Lung (tissue), 12 donors: ENCODE data around the gene DCAF8L1. TPM values are rescaled to one million over a fixed set of nuclear protein-coding genes. Genes with fewer than 3 reads are reported as not detected.
"Not testable (repeated sequence)": the region's sequence is repeated elsewhere in the genome, so short reads cannot be mapped to it uniquely, and the experiment has no call there.

Experiments
- ATAC-seq: fragments of 200-7000 bp; cut with Tn5 transposase; one replicate; pipeline ENCODE4 v1.9.1; 2020; ENCODE audit warnings: moderate number of reproducible peaks; ENCODE audit not compliant: insufficient read depth, low FRiP score
- DNase-seq, 3 donors: peaks; one replicate each; pipeline ENCODE4 v3.0.0-alpha.2; 2013 to 2017
- H3K27ac ChIP-seq, 2 donors: one replicate each; pipeline ENCODE4 v1.5.1; 2013; ENCODE audit warnings: mild to moderate bottlenecking in 2 of 2, moderate library complexity in 2 of 2, control low read depth in 1 of 2, inconsistent platforms in 1 of 2, low read depth in 1 of 2, low read length in 1 of 2
- H3K27me3 ChIP-seq, 3 donors: one replicate each; pipeline ENCODE4 v1.5.1; 2013; ENCODE audit warnings: low read length in 2 of 3; ENCODE audit not compliant: control insufficient read depth in 3 of 3, insufficient read depth in 3 of 3
- H3K36me3 ChIP-seq, 4 donors: one replicate each; pipeline ENCODE4 v1.5.1; 2013; ENCODE audit warnings: low read length in 4 of 4, mild to moderate bottlenecking in 1 of 4, moderate library complexity in 1 of 4; ENCODE audit not compliant: control insufficient read depth in 4 of 4, insufficient read depth in 4 of 4
- H3K4me1 ChIP-seq, 5 donors: one replicate each; pipeline ENCODE4 v1.5.1; 2013; ENCODE audit warnings: low read length in 5 of 5, mild to moderate bottlenecking in 2 of 5, moderate library complexity in 1 of 5; ENCODE audit not compliant: control insufficient read depth in 5 of 5, insufficient read depth in 5 of 5
- H3K4me3 ChIP-seq: one replicate; pipeline ENCODE4 v1.5.1; 2013; ENCODE audit warnings: mild to moderate bottlenecking, control low read depth, moderate library complexity
- H3K9ac ChIP-seq, 2 donors: one replicate each; pipeline ENCODE4 v1.5.1; 2013; ENCODE audit warnings: low read length in 2 of 2, control low read depth in 1 of 2; ENCODE audit not compliant: insufficient read depth in 1 of 2
- H3K9me3 ChIP-seq, 4 donors: one replicate each; pipeline ENCODE4 v1.5.1; 2013; ENCODE audit warnings: low read length in 3 of 4, mild to moderate bottlenecking in 1 of 4, moderate library complexity in 1 of 4; ENCODE audit not compliant: control insufficient read depth in 4 of 4, insufficient read depth in 3 of 4
- WGBS, 2 donors: extraction: QIAGEN DNeasy Blood & Tissue Kit; methylation state at CpG; one replicate each; pipeline ENCODE4 v1.1.7; 2013; 5-methylcytosine and 5-hydroxymethylcytosine counted together
- polyA plus RNA-seq, 2 donors: library from polyadenylated mRNA; stranded (reverse); fragments of 200-250 nt; gene quantifications; one replicate each; pipeline ENCODE4 v1.2.1, GENCODE V29; 2013
- total RNA-seq, 2 donors: library from RNA; depleted of rRNA in 1 of 2; stranded (reverse); fragments of >200 nt in 1 of 2; gene quantifications; one replicate each; pipeline ENCODE4 v1.2.1, GENCODE V29; 2014 to 2021
- TF ChIP-seq, protein P1 (sequence below): IDR thresholded peaks from 2 replicates; pipeline ENCODE4 v1.5.1; 2012; ENCODE audit warnings: mild to moderate bottlenecking; ENCODE audit errors: control extremely low read depth, extremely low read depth
- donor health status: control.
- donor health status: control.
- donor health status: Bipolar disorder and iron deficiency.
- donor health status: healthy.
- donor health status: DM: yes; HTN: yes; CAD: no.

Gene DCAF8L1
- total and polyA plus RNA-seq, 4 donors, result not detected

DNA sequence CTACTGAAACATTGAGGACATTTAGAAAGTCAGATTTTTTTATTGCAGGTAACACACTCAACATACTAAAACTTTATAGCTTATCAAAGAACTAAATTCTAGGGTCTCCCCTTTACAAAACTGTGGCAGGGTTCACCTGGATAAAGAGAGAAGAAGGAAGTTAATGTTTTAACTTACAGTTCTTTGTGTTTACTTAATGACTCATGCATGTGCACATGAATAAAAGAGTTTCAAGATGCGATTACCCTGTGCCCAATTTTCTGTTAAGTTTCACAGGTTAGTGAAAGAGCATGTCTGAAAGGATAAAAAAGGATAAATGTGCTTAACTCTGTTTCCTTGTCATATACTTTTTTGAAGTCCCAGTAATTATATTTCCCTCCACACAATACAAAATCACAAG is 16.8 kb downstream of the DCAF8L1 start:
- no peak overlapping the region for H3K9ac ChIP-seq

DNA sequence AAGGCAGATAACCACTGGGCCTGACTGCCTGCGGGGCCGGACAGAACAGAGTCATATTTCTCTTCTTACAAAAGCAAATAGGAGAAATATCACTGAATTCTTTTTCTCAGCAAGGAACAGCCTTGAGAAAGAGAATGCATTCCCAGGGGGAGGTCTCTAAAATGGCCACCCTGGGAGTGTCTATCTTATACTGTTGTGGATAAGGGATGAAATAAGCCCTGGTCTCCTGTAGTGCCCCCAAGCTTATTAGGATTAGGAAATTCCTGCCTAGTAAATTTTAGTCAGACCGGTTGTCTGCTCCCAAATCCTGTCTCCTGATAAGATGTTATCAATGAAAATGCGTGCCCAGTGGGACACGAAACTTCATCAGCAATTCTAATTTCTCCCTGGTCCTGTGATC is 20.8 kb downstream of the DCAF8L1 start:
- H3K4me3 ChIP-seq, ATAC-seq, H3K27me3 ChIP-seq, DNase-seq, H3K27ac ChIP-seq, H3K36me3 ChIP-seq, H3K9me3 ChIP-seq, H3K9ac ChIP-seq, H3K4me1 ChIP-seq: not testable (repeated sequence)
- 90 to 91% methylated on average over 5 of the region's 5 CpGs for WGBS, 2 donors

More for the DNA sequence above, 16.8 kb downstream of the DCAF8L1 start:
- ATAC-seq, result no peak
- no peak for DNase-seq
- no peak overlapping the region for H3K4me3 ChIP-seq
- H3K9me3 ChIP-seq, result no peaks in the 10 kb centered on the region
- H3K4me1 ChIP-seq, result peaks cover 0 to 4% (median 0%) of the 10 kb centered on the region in 5 donors
- H3K27ac ChIP-seq, result no peak overlapping the region
- TF ChIP-seq, protein P1, sequence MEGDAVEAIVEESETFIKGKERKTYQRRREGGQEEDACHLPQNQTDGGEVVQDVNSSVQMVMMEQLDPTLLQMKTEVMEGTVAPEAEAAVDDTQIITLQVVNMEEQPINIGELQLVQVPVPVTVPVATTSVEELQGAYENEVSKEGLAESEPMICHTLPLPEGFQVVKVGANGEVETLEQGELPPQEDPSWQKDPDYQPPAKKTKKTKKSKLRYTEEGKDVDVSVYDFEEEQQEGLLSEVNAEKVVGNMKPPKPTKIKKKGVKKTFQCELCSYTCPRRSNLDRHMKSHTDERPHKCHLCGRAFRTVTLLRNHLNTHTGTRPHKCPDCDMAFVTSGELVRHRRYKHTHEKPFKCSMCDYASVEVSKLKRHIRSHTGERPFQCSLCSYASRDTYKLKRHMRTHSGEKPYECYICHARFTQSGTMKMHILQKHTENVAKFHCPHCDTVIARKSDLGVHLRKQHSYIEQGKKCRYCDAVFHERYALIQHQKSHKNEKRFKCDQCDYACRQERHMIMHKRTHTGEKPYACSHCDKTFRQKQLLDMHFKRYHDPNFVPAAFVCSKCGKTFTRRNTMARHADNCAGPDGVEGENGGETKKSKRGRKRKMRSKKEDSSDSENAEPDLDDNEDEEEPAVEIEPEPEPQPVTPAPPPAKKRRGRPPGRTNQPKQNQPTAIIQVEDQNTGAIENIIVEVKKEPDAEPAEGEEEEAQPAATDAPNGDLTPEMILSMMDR, result no peak
- H3K27me3 ChIP-seq, result no peaks in the 10 kb centered on the region
- 40 to 50% methylated on average over 1 of the region's 1 CpG for WGBS, 2 donors
- H3K36me3 ChIP-seq, result no peaks in the 10 kb centered on the region

DNA sequence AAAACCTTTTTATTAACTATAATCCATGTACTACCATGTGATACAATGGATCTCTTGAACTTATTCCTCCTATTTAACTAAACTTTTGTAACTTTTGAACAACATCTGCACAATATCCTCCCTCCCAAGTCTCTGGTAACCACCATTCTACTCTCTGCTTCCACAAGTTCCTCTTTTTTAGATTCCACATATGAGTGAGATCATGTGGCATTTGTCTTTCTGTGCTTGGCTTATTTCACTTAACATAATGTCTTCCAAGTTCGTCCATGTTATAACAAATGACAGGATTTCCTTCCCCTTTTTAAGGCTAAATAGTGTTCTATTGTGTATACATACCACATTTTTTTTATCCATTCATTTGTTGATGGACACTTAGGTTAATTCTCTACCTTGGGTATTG is 28.1 kb downstream of the DCAF8L1 start:
- TF ChIP-seq, protein P1, result no peak
- DNase-seq (no peak), ATAC-seq (no peak)
- Histone ChIP-seq H3K27me3 (no peaks in the 10 kb centered on the region), H3K9ac (no peak overlapping the region), H3K9me3 (no peaks in the 10 kb centered on the region), H3K36me3 (no peaks in the 10 kb centered on the region), H3K4me1 (no peaks in the 10 kb centered on the region), H3K27ac (no peak overlapping the region), H3K4me3 (no peak overlapping the region)
- 14 to 25% methylated on average over 1 of the region's 1 CpG for WGBS, 2 donors

DNA sequence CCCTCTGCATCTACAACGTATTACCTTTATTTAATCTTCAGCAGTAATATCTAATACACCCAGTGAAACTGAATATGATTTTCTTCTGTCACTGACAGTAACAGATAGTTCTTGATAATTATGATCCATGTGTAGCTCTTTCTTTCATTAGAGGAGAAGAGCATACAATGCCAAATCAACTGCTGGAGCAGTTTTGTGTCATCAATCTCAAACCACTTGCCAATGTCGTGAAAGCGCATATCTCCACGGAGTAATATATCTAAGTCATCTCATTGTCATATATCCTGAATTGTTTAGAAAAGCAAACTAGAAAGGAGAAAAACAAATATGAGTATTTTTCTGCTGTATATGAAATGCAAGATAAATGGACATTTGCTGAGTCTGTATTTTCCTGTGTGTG is 47.9 kb downstream of the DCAF8L1 start:
- Histone ChIP-seq H3K36me3 (no peaks in the 10 kb centered on the region), H3K4me3 (no peak overlapping the region), H3K27ac (no peak overlapping the region), H3K9me3 (peaks cover 0 to 3% (median 0%) of the 10 kb centered on the region in 4 donors), H3K27me3 (peaks cover 0 to 2% (median 0%) of the 10 kb centered on the region in 3 donors), H3K9ac (no peak overlapping the region), H3K4me1 (no peaks in the 10 kb centered on the region)
- TF ChIP-seq, protein P1, result no peak
- DNase-seq (no peak), ATAC-seq (no peak)
- 56 to 67% methylated on average over 4 of the region's 4 CpGs for WGBS, 2 donors

Other genes starting within 250 kb of the DCAF8L1 start
- not detected for gene MAGEB10, start 173.5 kb downstream of the DCAF8L1 start, total RNA-seq
- gene MAGEB10, start 173.5 kb downstream of the DCAF8L1 start, polyA plus RNA-seq, result not detected